Epithelial cell of proximal tubule (primary cell): ENCODE data around the gene VEZT. TPM values are rescaled to one million over a fixed set of nuclear protein-coding genes. Genes with fewer than 3 reads are reported as not detected.

ENCODE experiments used
- DNase-seq: peaks from one replicate; pipeline ENCODE4 v3.0.0-alpha.2; 2011; ENCODE audit warnings: low read depth
- H3K4me3 ChIP-seq: 2 replicates; pipeline ENCODE4 v1.5.1; 2011; ENCODE audit warnings: low read depth, mild to moderate bottlenecking, low read length
- CTCF ChIP-seq: conservative IDR thresholded peaks from 2 replicates; pipeline ENCODE4 v1.5.1; 2012; ENCODE audit warnings: low read depth, mild to moderate bottlenecking, low read length
- total RNA-seq: library from RNA; depleted of rRNA; stranded (reverse); fragments of >200 nt; gene quantifications from 2 replicates; pipeline ENCODE4 v1.2.3, GENCODE V29; 2015

Gene VEZT
- total RNA-seq, 1 donor from 2014 or later = 99.4 TPM

DNA sequence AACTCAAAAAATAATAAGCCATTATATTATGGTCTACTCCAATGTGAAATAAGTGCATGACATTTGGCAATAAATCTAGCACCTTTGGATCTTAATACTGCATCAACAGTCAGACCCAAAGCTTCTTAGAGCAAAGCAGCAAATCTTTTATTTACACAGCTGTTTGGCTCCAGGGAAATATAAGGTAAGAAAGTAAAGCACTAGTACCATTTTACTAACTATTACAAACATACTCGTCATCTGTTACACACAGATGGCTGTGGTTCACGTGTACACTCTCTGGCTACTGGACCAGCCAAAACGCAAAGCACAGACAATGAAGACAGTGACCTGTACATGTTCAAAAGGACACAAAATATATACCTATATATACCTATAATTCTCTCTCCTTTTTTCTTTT, 3.1 kb upstream of the VEZT start:
- no peak for DNase-seq
- no peak for TF ChIP-seq CTCF
- peak overlapping the region; percentile 4 for H3K4me3 ChIP-seq

GRCh38 chr12:95215949-95216348, 1.7 kb upstream of the VEZT start:
- TF ChIP-seq CTCF = no peak
- DNase-seq = no peak

GRCh38 chr12:95216711-95217376, 763 bp upstream of the VEZT start:
- H3K4me3 ChIP-seq = peak overlapping the region; percentile 91
- no peak for TF ChIP-seq CTCF
- DNase-seq = no peak

More at GRCh38 chr12:95215949-95216348, 1.7 kb upstream of the VEZT start:
- peak overlapping the region; percentile 91 for H3K4me3 ChIP-seq

DNA sequence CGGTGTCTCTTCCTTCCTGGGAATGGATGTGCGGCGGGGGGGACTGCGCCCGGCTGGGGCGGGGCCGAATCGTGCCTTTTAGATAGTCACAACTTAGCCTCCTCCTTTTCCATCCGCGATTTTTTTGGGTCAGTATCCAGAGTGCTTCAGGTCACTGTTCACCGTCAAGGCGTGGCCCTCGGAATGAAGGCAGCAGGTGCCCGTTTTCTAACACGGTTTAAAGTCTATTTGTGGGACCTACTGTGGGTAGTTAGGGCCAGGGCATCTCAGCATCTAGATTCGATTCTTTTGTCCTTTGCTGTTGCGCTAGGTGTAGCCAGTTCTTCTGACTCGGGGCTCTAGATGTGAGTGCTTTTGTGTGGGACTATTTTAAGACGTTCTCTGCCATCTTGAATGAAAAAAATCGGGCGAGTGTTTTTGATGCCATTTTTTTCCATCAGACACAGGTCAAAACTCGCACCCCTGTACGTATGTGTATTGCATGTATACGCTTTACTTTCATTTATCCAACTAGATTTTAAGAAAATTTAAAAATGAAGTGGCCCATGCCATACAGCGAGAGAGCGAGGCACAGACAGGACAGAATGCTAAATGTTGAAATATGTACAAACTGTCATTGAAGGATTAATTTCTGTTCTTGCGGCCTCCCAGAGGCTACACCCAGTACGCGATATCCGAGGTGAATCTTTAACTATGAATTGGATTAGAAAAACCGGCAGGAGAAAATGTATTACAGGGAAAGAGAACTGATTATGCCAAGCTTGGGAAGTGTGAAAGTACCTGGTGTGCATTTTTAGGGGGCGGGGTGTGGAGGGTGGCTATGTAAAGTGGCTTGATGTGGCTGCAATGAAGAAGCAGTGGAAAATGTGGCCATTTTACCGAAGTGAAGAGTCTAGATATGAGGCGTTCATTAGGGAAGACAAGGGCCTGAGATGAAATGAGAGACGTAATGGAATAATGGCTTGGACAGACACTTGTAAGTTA, 835 bp downstream of the VEZT start:
- DNase-seq = no peak
- H3K4me3 ChIP-seq = peak overlapping the region; percentile 91
- no peak for TF ChIP-seq CTCF

DNA sequence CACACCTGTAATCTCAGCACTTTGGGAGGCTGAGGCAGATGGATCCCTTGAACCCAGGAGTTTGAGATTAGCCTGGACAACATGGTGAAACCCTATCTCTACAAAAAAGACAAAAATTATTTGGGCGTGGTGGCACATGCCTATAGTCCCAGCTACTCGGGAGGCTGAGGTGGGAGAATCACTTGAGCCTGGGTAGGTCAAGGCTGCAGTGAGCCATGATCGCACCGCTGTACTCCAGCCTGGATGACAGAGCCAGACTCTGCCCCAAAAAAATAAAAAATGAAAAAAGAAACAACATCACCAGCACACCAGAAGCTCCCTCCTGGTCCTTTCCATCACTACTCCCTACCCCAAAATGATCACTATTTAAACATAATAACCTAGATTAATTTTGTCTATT, 2.6 kb downstream of the VEZT start:
- TF ChIP-seq CTCF = no peak
- H3K4me3 ChIP-seq = peak overlapping the region; percentile 91
- DNase-seq = no peak

- no peak overlapping the region for H3K4me3 ChIP-seq
- no peak for TF ChIP-seq CTCF
- no peak for DNase-seq
Observed at GRCh38 chr12:95220726-95221125, 3.1 kb downstream of the VEZT start.
